HepG2 (cell line): ENCODE results near the gene MAPK14. TPM values are rescaled to one million over a fixed set of nuclear protein-coding genes. Genes with fewer than 3 reads are reported as not detected.

Source experiments
- ATAC-seq: fragments of 200-7000 bp; cut with Tn5 transposase; 3 replicates; pipeline ENCODE4 v1.9.1; 2020; ENCODE audit warnings: mild to moderate bottlenecking, moderate library complexity
- BruUV-seq: library from RNA; stranded (reverse); fragments of 400-500 nt; replicated peaks from 2 replicates; lab custom pipeline; 2021; lab: Mats Ljungman, UMichigan
- CTCF ChIA-PET: fragments of 300-600 bp; formaldehyde crosslinking; extraction: SDS; loops from one replicate; lab custom pipeline; 2021; ENCODE audit warnings: low total read pairs, inconsistent platforms, low intra/inter-chr PET ratio; lab: Yijun Ruan, JAX
- POLR2A ChIA-PET: fragments of 350-600 bp; sonication (Branson Sonifier 250); formaldehyde crosslinking; loops from one replicate; lab custom pipeline; 2020; ENCODE audit warnings: antibody characterized with exemption, inconsistent platforms; lab: Yijun Ruan, JAX
- DNase-seq: peaks from one replicate; pipeline ENCODE4 v3.0.0-alpha.2; 2015; ENCODE audit warnings: low spot score
- FAIRE-seq: peaks from 3 replicates; lab custom pipeline; 2011; peaks lifted over from hg19 to GRCh38; lab: Jason Lieb, UNC
- H2AFZ ChIP-seq: one replicate; pipeline ENCODE4 v1.6.1; 2011; ENCODE audit warnings: low read length, inconsistent platforms
- H3K27ac ChIP-seq: fragments of 300-600 bp; 3 replicates; pipeline ENCODE4 v1.8.0; 2011; ENCODE audit warnings: mixed run types, mild to moderate bottlenecking, mixed read lengths, low read length, inconsistent platforms; ENCODE audit not compliant: insufficient read depth; ENCODE audit errors: extremely low read length
- H3K27me3 ChIP-seq, 2 experiments: fragments of 200-600 bp in 1 of 2; 2 replicates in 1 of 2; 3 replicates in 1 of 2; pipeline versions ENCODE4 v1.6.0 to v1.8.0; 2011; ENCODE audit warnings: low read length in 2 of 2, mild to moderate bottlenecking in 2 of 2, moderate library complexity in 2 of 2, inconsistent platforms in 1 of 2; ENCODE audit not compliant: insufficient read depth in 2 of 2, control insufficient read depth in 1 of 2
- H3K36me3 ChIP-seq, 2 experiments: fragments of 200-600 bp in 1 of 2; replicated peaks in 1 of 2; 2 replicates in 1 of 2; 3 replicates in 1 of 2; pipeline versions ENCODE4 v1.5.1 to v1.8.0; 2011; ENCODE audit warnings: low read length in 2 of 2, inconsistent platforms in 1 of 2; ENCODE audit not compliant: insufficient read depth in 2 of 2, control insufficient read depth in 1 of 2
- H3K4me1 ChIP-seq: 2 replicates; pipeline ENCODE4 v1.5.1; 2012; ENCODE audit warnings: low read length, inconsistent platforms; ENCODE audit not compliant: insufficient read depth
- H3K4me2 ChIP-seq: 2 replicates; pipeline ENCODE4 v1.6.0; 2011; ENCODE audit warnings: low read depth, low read length, inconsistent platforms
- H3K4me3 ChIP-seq, 3 experiments: fragments of 200-600 bp in 1 of 3; sonication (generic), shearing (Covaris generic) in 1 of 3; replicated peaks in 1 of 3; 2 replicates each; pipeline ENCODE4 v1.5.1; 2011 to 2016; ENCODE audit warnings: low read length in 3 of 3, inconsistent platforms in 2 of 3, low read depth in 2 of 3, mild to moderate bottlenecking in 2 of 3, control low read depth in 1 of 3, mixed read lengths in 1 of 3; ENCODE audit not compliant: insufficient read depth in 1 of 3
- H3K79me2 ChIP-seq: one replicate; pipeline ENCODE4 v1.6.1; 2011; ENCODE audit warnings: low read length, inconsistent platforms; ENCODE audit not compliant: insufficient read depth
- H3K9ac ChIP-seq: 2 replicates; pipeline ENCODE4 v1.6.0; 2011; ENCODE audit warnings: mild to moderate bottlenecking, low read depth, low read length, inconsistent platforms; ENCODE audit not compliant: insufficient read depth
- H3K9me3 ChIP-seq: 2 replicates; pipeline ENCODE4 v1.5.1; 2012; ENCODE audit warnings: mild to moderate bottlenecking, low read length
- H4K20me1 ChIP-seq: 2 replicates; pipeline ENCODE4 v1.6.0; 2011; ENCODE audit warnings: inconsistent platforms, mild to moderate bottlenecking, low read length, moderate library complexity; ENCODE audit not compliant: insufficient read depth
- DR1 ChIP-seq: sonication (generic); formaldehyde crosslinking; IDR thresholded peaks from 2 replicates; pipeline ENCODE4 v1.8.0; 2021; ENCODE audit warnings: mild to moderate bottlenecking, missing genetic modification reagents, inconsistent platforms
- FOXJ3 ChIP-seq: sonication (generic); formaldehyde crosslinking; IDR thresholded peaks from 2 replicates; pipeline ENCODE4 v1.4.0; 2020; ENCODE audit warnings: missing genetic modification reagents, mild to moderate bottlenecking, borderline replicate concordance
- KDM2A ChIP-seq: sonication (generic); formaldehyde crosslinking; IDR thresholded peaks from 2 replicates; pipeline ENCODE4 v1.4.0; 2020; ENCODE audit warnings: low read depth, missing genetic modification reagents, borderline replicate concordance
- MAF1 ChIP-seq: sonication (generic); formaldehyde crosslinking; IDR thresholded peaks from 2 replicates; pipeline ENCODE4 v1.5.0; 2020; ENCODE audit warnings: missing genetic modification reagents, borderline replicate concordance
- MAFK ChIP-seq, 2 experiments: IDR thresholded peaks in 1 of 2; conservative IDR thresholded peaks in 1 of 2; 2 replicates each; pipeline ENCODE4 v1.6.1; 2011; ENCODE audit warnings: improper control_type of control experiment in 2 of 2, low read length in 2 of 2
- ZFX ChIP-seq: sonication (generic); formaldehyde crosslinking; IDR thresholded peaks from 2 replicates; pipeline ENCODE4 v1.4.0; 2020; ENCODE audit warnings: mild to moderate bottlenecking, low read depth, missing genetic modification reagents, moderate library complexity
- ZNF333 ChIP-seq: sonication (generic); formaldehyde crosslinking; IDR thresholded peaks from 2 replicates; pipeline ENCODE4 v1.4.0; 2020; ENCODE audit warnings: mild to moderate bottlenecking, missing genetic modification reagents, borderline replicate concordance
- ZNF446 ChIP-seq: sonication (generic); formaldehyde crosslinking; IDR thresholded peaks from 2 replicates; pipeline ENCODE4 v1.5.0; 2020; ENCODE audit warnings: mild to moderate bottlenecking, missing genetic modification reagents
- ZSCAN21 ChIP-seq: sonication (generic); formaldehyde crosslinking; IDR thresholded peaks from 2 replicates; pipeline ENCODE4 v1.8.0; 2022; ENCODE audit warnings: mild to moderate bottlenecking, missing genetic modification reagents, moderate library complexity, borderline replicate concordance
- WGBS: methylation state at CpG from one replicate; pipeline ENCODE4 v1.1.6; 2017; ENCODE audit warnings: low lambda C conversion rate; 5-methylcytosine and 5-hydroxymethylcytosine counted together
- in situ Hi-C: cut with HindIII; loops from 2 replicates; pipeline ENCODE4 v1.10.0; 2017; ENCODE audit warnings: low pct_unique_long_range_greater_than_20kb; ENCODE audit not compliant: extremely low pct_ligation_motif_present
- intact Hi-C: fragments of 100-400 bp; cut with micrococcal nuclease; formaldehyde crosslinking; loops from one replicate; pipeline ENCODE4 v1.10.0; 2022; ENCODE audit not compliant: unreplicated experiment
- polyA plus RNA-seq, 8 experiments: library from polyadenylated mRNA; depleted of rRNA in 3 of 8; stranded (reverse) in 7 of 8; unstranded in 1 of 8; fragments of >200 nt; fragmentation: Illumina TruSeq in 4 of 8; extraction: Trizol in 4 of 8; gene quantifications; 2 replicates each; pipeline versions ENCODE4 v1.2.1 to v1.2.3, GENCODE V29; 2011 to 2016; ENCODE audit warnings: low read depth in 4 of 8, missing spikeins in 1 of 8, mixed read lengths in 1 of 8; ENCODE audit not compliant: insufficient read depth in 1 of 8
- total RNA-seq, 5 experiments: library from RNA; depleted of rRNA; stranded (reverse); fragments of >200 nt; fragmentation: Illumina TruSeq; extraction: Trizol; gene quantifications; 2 replicates each; pipeline ENCODE4 v1.2.3, GENCODE V29; 2016; ENCODE audit warnings: low read depth in 1 of 5
- TF ChIP-seq, protein P1 (sequence below): sonication (generic); formaldehyde crosslinking; conservative IDR thresholded peaks from 2 replicates; pipeline ENCODE4 v1.4.0; 2020; ENCODE audit warnings: mild to moderate bottlenecking, missing genetic modification reagents, moderate library complexity

The MAPK14 gene
- total and polyA plus RNA-seq, 2 of the 13 experiments (the other 11 are each of a cell fraction or from before 2014, with no cell fraction given): 66.3 to 67.3 TPM

DNA sequence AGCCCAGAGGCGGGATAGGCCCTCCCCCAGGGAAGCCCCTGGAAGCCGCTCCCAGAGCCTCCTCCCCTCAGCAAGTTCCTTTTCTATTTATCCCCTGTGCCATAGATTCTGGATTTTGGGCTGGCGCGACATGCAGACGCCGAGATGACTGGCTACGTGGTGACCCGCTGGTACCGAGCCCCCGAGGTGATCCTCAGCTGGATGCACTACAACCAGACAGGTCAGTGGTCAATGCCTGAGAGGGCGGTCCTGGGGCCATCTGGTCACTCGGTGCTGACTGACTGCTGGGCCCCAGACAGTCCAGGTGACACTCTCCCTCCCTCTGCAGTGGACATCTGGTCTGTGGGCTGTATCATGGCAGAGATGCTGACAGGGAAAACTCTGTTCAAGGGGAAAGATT is 108.9 kb downstream of the MAPK14 start:
- no TSS peak for BruUV-seq

More for the DNA sequence above, 108.9 kb downstream of the MAPK14 start:
- no peak for TF ChIP-seq MAFK (conservative IDR thresholded peaks at IDR 0.05 in 1 of 2, IDR thresholded peaks at IDR 0.05 in 1 of 2; ENCODE audit: low read length in 2 of 2)
- no peak for TF ChIP-seq ZNF333 (CRISPR knock-in tag)
- no peak for TF ChIP-seq MAF1 (CRISPR knock-in tag)
- no peak for TF ChIP-seq KDM2A
- no peak for TF ChIP-seq ZSCAN21 (CRISPR knock-in tag)
- no peak for TF ChIP-seq ZFX (CRISPR knock-in tag)
- TF ChIP-seq, protein P1, sequence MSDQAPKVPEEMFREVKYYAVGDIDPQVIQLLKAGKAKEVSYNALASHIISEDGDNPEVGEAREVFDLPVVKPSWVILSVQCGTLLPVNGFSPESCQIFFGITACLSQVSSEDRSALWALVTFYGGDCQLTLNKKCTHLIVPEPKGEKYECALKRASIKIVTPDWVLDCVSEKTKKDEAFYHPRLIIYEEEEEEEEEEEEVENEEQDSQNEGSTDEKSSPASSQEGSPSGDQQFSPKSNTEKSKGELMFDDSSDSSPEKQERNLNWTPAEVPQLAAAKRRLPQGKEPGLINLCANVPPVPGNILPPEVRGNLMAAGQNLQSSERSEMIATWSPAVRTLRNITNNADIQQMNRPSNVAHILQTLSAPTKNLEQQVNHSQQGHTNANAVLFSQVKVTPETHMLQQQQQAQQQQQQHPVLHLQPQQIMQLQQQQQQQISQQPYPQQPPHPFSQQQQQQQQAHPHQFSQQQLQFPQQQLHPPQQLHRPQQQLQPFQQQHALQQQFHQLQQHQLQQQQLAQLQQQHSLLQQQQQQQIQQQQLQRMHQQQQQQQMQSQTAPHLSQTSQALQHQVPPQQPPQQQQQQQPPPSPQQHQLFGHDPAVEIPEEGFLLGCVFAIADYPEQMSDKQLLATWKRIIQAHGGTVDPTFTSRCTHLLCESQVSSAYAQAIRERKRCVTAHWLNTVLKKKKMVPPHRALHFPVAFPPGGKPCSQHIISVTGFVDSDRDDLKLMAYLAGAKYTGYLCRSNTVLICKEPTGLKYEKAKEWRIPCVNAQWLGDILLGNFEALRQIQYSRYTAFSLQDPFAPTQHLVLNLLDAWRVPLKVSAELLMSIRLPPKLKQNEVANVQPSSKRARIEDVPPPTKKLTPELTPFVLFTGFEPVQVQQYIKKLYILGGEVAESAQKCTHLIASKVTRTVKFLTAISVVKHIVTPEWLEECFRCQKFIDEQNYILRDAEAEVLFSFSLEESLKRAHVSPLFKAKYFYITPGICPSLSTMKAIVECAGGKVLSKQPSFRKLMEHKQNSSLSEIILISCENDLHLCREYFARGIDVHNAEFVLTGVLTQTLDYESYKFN (CRISPR knock-in tag): no peak
- no peak for TF ChIP-seq FOXJ3 (CRISPR knock-in tag)
- TF ChIP-seq DR1 (CRISPR knock-in tag): no peak
- no peak for TF ChIP-seq ZNF446
- in situ Hi-C loops (no loop called here), intact Hi-C loops (no loop called here)
- no peak overlapping the region for H3K9ac ChIP-seq
- H2AFZ ChIP-seq: no peak overlapping the region
- no peaks in the 10 kb centered on the region for H4K20me1 ChIP-seq
- no peak overlapping the region for H3K4me2 ChIP-seq
- no peaks in the 10 kb centered on the region for H3K79me2 ChIP-seq
- WGBS: 97% methylated on average over 11 of the region's 12 CpGs
- ATAC-seq: no peak
- H3K9me3 ChIP-seq: no peaks in the 10 kb centered on the region
- no peak for FAIRE-seq
- CTCF ChIA-PET: no interaction called here
- POLR2A ChIA-PET: interaction anchor here (1.5 kb wide), 1 partner anchor 10 kb away, joined by 3 read pairs; no protein-coding TSS in a partner anchor
- no peak overlapping the region for H3K4me3 ChIP-seq
- no peak overlapping the region for H3K27ac ChIP-seq
- DNase-seq: no peak
- H3K36me3 ChIP-seq: peaks cover 22 to 56% of the 10 kb centered on the region in 2 experiments
- H3K4me1 ChIP-seq: peaks cover 26% of the 10 kb centered on the region
- no peaks in the 10 kb centered on the region for H3K27me3 ChIP-seq
